GM19193 (cell line): ENCODE results near the gene NCBP1.

Experiments used
- POLR2A ChIP-seq: IDR thresholded peaks from 4 replicates; pipeline ENCODE4 v1.6.1; 2011; ENCODE audit not compliant: insufficient read depth, insufficient read length; ENCODE audit errors: extremely low read depth

NCBP1 gene

DNA sequence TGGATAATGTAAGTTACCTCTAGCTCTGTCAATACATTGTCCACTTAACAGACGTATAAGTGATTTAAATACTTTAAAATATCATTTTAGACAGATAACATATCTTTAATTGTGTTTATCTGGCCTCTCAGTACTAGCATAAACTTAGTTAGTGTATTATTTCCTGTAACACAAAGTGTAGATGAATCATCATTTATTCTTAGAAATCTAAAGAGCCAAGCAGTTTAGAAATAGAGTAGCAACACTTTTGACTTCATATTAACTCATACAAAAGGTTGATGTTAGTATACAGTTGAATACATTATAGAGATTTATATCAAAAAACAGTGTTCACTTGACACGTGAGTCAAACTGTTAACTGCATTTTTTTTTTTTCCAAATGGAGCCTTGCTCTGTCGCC lies 18.0 kb downstream of the NCBP1 start:
- TF ChIP-seq POLR2A = no peak

DNA sequence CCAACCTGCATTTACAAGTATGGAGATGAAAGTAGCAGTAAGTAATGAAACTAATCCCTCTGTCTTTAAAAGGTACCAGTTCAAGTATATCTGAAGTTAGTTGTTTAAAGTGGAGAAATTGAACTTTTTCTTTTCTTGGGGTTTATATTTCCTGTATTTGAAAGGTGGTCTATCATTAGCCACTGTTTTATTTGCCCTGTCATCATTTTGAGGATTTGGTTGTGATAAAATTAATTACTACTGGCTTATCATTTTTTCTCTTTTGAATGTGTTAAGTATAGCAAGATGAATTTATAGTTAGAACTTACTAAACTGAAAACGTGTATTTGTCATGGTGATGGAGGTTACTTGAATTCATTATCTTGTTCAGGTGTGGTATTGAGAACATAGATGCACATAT lies 25.1 kb downstream of the NCBP1 start:
- TF ChIP-seq POLR2A = no peak

DNA sequence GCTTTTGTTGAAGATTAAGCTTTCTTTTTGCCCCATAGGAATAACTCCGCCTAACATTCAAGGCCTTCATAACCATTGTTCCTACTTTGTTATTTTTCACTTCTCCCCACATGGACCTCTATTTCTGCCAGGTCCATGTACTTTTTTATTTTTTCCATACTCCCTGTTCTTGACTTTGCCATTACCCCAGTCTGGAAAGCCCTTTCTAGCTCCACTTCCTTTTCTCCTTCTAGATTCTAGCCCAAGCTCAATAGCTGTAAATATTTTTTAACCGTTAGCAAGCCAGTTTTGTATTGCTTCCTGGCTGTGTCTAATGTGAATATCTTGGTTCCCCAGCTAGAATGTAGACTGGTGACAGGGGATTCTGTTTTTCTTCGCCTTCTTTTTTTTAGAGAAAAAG lies 26.1 kb downstream of the NCBP1 start:
- no peak for TF ChIP-seq POLR2A

DNA sequence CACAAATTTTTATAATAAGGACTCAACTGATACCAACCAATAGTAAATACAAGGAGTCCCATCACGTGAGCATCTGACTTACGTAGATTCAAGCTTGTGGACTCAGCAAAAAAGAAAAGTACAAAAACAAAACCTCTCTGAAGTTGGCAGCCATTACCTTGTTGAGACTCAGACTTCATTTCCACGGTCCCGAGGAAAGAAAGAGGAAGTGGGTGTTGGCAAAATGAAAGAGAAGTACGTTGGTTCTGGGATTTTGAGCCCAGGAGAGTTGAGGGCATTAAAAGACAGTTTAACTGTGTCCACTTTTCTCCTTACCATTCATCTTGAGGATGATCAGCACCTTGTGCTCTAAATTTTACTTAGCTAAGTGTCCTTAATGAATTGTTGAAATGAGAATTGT lies 26.7 kb downstream of the NCBP1 start:
- TF ChIP-seq POLR2A = no peak

DNA sequence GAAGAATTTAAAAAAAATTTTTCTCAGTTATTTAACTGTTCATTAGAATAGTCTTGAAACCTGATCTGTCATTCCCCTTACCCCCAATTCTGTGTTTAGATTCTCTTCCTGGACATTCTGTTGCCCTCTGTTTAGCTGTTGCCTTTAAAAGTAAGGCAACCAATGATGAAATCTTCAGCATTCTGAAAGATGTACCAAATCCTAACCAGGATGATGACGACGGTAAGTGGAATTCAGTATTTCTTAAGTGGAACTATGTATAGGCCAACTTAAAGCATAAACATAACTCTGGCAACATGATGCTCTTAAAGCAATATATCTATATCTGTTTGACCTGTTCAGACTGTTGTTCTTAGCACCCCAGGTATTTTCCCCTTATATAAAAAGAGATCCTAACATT lies 27.2 kb downstream of the NCBP1 start:
- no peak for TF ChIP-seq POLR2A

GRCh38 chr9:97665742-97666141 lies 32.1 kb downstream of the NCBP1 start:
- TF ChIP-seq POLR2A = no peak

DNA sequence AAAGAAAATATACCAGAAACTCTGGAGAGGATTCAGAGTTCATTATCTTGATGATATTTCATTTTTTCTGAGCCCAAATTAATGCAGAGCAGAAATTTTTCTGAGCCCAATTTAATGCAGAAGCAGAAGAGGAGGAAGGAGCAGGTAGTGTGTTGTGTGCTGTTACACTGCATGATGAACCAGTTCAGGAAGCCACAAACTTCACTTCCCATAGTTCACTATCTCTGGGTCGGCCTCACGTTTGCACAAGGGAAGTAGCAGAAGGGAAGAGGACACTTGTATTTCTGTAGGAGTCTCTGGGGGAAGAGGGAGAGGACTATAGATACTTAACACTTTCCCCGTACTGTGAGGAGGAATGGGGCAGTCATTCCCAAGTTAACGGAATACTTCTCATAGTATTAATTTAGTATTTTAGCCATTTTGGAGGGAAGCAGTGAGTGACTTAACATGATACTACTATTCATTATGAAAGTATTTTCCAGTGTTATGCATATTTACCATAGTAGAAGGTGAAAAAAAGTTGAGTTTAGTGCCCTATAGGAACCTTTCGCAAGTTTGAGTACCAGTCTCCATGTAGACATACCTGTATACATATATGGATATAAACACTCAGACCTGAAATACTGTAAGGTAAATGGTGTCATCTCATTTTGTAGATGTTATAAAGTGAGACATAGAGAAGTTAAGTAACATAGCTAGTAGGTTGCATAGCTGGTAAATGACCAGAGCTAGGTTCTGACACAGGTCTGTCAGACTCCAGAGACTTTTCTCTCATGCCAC lies 33.5 kb downstream of the NCBP1 start:
- no peak for TF ChIP-seq POLR2A

DNA sequence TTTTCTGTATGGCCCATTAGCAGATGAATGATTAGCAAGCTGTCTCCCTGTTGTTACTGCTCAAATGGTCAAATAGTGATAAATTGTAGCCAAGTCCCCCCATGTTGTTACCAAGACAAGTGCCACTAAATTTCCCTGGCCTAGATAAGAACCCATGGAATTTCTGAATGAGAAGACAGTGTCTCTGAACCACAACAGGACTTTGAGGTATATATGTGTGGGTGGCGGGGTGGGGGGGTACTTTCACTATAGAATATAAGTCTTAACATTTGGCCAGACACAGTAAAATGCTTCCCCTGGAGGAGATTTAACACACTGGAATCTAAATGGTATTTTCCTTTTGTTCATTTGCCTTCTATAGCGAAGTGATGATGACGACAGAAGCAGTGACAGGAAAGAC lies 34.9 kb downstream of the NCBP1 start:
- no peak for TF ChIP-seq POLR2A

DNA sequence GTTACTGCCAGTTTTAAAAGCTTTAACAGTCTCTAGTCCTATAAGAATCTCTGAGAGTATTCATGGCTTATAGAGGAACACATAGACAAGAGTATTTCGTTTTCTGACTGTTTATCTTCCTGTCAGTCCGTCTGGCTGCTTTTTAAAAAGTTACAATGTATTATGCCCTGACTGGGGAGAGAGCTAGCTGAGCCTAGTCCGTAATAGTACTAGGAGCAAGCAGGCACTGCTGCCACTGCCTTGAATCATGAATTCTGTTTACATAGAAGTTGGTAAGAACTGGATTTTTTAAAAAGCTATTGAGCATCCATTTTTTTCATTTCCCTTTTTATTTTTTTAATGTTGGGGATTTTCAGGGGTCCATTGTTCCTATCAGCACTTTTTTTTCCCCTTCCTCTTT lies 37.0 kb downstream of the NCBP1 start:
- TF ChIP-seq POLR2A = no peak

DNA sequence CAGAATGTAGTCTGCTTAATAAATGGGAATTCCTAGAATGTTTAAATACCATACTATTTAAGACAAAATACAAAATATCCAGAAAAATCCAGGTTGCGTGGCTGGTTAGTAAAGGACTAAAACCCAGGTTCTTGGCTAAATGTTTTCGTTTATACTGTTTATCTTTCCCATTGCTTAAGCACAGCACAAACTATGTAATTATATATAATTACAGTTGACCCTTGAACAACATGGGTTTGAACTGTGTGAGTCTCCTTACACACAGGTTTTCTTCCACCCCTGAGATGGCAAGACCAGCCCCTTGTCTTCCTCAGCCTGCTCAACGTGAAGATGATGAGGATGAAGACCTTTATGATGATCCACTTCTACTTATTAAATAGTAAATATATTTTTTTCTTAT lies 38.8 kb downstream of the NCBP1 start:
- no peak for TF ChIP-seq POLR2A

DNA sequence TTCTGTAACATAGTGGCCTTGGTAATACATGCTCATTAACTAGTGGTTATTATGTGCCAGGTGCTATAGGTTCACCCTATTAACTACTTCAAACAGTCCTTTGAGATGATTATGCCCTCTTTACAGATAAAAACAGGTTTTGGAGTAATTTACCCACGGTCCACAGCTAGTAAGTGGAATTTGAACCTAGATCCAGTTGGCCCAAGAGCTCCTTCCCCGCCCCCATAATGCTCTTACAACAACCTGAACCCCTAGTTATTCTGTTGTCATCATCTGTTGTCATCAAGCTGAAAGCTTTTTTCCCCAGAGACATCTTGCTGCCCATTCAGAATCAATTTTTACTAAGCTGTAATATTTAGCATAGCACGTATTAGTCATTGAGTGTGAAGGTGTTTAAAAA lies 40.3 kb downstream of the NCBP1 start:
- no peak for TF ChIP-seq POLR2A

DNA sequence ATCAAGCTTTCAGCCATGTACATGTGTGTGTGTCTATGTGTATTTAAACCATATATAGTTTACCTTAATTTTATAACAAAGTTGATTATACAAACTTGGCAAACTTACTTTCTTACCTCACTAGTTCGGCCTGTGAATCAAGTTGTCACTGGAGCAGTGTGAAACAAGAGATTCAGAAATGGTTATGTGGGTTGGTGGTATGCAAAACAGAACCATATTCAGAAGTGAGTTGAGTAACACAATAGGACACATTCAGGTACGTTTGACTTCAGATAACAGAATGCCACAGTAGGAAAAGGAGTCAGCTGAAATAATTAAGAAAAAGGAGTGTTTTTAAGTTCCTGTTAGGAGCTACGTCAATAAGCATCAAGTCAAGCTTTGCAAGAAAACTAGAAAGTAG lies 42.0 kb downstream of the NCBP1 start:
- no peak for TF ChIP-seq POLR2A

DNA sequence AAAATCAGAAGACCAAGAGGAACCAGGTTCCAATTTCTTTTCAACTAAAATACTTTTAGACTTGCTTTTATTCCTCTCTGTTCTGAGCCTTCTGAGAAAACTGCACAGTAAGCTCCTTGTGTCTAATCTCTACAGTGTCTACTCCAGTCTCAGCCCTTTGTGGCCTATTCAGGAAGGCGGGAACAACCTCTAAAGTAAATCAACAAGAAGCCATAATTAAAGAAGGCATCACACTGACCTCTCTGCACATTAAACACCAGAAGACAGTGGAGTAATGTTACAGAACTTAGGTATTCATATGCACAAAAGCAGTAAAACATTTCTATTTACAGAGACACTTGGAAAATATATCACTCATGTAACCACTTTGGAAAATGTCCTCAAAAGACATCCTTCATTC lies 48.6 kb downstream of the NCBP1 start:
- TF ChIP-seq POLR2A = no peak

DNA sequence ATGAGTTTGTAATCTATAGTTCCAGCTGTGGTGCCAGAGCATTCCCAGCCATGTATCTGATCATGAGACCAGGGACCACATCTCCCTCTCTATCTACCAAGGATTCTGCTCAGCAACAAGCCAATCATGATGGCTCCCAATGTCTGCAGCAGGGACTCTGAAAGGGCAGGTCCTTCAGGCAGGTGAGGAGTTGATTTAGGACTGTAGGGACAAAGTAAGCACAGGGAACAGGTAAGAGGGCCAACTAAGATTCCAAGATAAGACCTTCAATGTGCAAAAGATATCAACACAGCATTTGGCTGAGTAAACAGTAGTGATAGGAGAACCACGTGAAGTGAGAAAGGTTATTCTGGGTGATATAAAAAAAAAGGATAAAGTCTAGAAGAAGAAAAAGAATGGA lies 55.0 kb downstream of the NCBP1 start:
- no peak for TF ChIP-seq POLR2A

DNA sequence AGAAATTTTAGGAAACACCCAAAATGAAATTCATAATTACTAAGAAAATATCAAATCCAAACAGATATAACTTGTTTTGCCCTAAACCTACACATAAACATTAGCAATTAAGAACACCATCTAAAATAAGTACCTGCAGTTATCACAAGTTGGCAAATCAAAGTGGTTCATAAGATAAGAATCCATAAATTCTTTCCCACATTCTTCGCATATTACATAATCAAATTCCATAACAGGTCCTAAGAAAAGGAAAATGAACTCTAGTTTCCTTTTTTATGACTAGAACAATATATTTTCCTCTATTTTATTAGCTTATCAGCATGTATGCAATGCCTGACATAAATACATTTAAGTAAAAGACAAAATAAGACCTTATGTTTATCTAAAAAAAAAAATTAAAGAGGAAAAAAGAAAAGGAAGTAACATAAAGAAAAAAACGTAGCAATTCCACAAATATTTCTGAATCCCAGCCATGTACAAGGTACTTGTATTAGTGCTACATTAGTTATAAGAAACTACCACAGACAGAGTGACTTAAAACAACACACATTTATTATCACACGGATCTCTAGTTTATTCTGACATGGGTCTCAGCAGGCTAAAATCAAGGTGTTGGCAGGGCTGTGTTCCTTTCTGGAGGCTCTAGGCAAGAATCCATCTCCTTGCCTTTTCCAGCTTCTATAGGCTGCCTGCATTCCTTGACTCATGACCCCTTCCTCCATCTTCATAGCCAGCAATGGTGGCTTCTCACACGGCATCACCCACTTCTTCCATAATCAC lies 56.0 kb downstream of the NCBP1 start:
- TF ChIP-seq POLR2A = no peak

DNA sequence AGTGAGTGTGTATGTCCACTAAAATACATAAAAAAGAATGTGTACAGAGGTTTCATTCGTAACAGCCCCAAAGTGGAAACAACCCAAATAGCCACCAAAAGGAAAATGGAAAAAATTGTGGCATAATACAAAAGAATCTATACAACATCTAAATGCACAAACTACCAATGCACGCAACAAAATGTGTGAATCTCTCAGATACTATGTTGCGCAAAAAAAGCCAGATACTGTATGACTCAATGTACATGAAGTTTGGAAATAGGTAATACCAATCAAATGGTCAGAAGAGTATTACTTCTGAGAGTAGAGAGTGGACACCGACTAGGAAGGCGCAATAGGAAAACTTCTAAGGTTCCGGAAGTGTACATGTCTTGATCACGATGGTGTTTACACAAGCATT lies 61.1 kb downstream of the NCBP1 start:
- no peak for TF ChIP-seq POLR2A
